ENCODE measurements around the gene PGRMC2. TPM values are rescaled to one million over a fixed set of nuclear protein-coding genes. Genes with fewer than 3 reads are reported as not detected.
A peak's percentile ranks its signal among the peaks of the same experiment; 100 is the strongest.
"Not testable (repeated sequence)": the region's sequence is repeated elsewhere in the genome, so short reads cannot be mapped to it uniquely, and the experiment has no call there.

PGRMC2 gene
- total RNA-seq, 1 donor from 2014 or later = 19.2 TPM

DNA sequence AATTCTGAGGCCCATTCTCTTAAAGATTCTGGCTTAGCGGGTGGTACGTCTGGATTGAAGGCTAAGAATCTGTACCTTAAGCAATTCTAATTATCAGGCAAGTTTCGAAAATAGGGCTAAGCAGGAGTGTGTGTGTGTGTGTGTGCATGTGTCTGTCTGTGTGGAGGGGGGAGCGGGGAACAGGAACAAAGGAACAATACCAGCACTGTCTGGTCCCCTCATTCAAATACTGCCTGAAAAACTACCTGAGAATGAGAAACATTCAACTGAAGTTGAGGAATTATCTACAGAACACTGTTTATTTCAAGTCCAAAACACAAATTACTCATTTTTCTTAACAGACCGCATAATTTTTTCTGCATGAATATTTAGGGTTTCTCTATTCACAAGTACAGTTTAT is 18.6 kb downstream of the PGRMC2 start:
- no peak for DNase-seq (ENCODE audit: low read depth in 2 of 2)

DNA sequence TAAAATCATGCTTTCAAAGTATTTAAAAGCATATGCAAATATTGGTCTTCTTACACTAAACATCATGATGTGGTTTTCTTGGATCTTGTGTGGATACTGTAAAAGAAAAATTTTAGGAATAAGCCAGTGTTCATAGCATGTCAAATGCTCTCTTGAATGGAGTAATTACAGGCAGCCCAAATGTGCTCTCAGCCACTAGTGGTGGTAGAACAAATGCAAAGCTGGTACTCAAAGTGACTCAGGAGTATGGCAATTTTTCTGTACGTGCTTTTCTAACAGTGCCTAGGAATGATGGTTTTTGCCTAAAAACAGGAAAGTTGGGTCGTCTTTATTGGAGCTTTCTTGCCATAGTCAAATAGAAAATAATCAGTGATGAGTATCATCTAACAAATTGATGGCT is 19.9 kb downstream of the PGRMC2 start:
- DNase-seq (ENCODE audit: low read depth in 2 of 2) = no peak

DNA sequence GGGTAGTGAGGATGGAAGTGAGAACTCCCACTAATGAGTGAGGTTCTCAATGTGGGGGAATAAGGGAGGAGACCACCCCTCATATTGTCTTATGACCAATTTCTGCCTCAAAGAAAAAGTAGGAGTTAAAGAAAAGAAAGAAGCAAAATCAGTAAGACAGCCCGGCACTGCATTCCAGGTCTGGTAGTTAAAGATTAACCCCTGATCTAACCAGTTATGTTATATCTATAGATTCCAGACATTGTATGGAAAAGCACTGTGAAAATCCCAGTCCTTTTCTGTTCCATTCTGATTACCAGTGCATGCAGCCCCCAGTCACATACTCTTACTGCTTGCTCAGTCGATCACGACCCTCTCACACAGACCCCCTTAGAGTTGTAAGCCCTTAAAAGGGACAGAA is 20.4 kb downstream of the PGRMC2 start:
- not testable (repeated sequence) for DNase-seq (ENCODE audit: low read depth in 2 of 2)

DNA sequence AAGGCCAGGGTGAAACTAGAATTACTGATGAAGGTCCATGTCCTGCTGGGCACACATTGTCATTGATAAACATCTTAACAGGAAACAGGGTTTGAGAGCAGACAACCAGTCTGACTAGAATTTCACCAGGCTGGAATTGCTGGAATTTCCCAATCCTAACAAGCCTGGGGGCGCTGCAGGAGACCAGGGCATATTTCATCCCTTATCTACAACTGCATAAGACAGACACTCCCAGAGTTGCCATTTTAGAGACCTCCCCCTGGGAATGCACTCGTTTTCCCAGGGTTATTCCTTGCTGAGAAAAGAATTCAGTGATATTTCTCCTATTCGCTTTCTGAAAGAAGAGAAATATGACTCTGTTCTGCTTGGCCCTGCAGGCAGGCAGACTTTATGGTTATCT is 22.1 kb downstream of the PGRMC2 start:
- DNase-seq (ENCODE audit: low read depth in 2 of 2) = not testable (repeated sequence)

DNA sequence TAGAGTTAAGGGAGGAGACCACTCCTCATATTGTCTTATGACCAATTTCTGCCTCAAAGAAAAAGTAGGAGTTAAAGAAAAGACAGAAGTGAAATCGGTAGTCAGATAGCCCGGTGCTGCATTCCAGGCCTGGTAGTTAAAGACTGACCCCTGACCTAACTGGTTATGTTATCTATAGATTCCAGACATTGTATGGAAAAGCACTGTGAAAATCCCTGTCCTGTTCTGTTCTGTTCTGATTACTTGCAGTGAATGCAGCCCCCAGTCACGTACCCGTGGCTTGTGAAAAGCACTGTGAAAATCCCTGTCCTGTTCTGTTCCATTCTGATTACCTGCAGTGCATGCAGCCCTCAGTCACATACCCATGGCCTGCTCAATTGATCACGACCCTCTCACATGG is 27.7 kb downstream of the PGRMC2 start:
- DNase-seq (ENCODE audit: low read depth in 2 of 2) = not testable (repeated sequence)

DNA sequence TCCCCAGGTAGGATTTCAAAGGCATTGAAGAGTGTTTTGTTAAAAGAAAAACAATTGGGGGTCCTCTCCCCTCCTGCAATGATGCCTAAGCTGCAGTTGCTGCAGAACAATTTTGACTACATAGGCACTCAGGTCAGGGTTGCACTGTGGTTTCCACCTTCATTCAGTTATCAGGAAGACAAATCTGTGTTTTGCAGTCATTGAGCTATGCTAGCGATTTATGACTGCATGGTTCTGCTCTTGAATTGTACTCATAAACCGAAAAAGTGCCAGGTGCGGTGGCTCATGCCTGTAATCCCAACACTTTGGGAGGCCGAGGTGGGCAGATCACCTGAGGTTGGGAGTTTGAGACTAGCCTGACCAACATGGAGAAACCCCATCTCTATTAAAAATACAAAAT is 29.4 kb downstream of the PGRMC2 start:
- DNase-seq (ENCODE audit: low read depth in 2 of 2) = not testable (repeated sequence)

DNA sequence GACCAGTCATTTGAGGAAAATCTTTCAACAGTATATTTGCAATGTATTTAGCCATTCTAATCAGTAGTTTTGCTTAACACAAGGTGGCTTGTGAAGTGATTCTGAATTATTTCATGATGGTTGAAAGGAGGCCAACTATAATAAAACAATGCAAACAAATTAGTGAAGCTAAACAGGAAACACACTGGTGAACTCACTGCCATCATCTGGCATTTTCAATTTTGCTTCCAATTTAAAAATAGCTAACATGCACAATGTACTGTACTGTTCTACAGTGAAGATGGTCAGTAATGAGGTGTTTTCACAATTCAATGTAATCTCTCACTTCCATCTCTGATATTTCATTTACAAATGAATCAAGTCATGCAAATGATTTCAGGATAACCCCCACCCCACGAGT is 31.1 kb downstream of the PGRMC2 start:
- DNase-seq (ENCODE audit: low read depth in 2 of 2) = peak; percentile 40 to 50

DNA sequence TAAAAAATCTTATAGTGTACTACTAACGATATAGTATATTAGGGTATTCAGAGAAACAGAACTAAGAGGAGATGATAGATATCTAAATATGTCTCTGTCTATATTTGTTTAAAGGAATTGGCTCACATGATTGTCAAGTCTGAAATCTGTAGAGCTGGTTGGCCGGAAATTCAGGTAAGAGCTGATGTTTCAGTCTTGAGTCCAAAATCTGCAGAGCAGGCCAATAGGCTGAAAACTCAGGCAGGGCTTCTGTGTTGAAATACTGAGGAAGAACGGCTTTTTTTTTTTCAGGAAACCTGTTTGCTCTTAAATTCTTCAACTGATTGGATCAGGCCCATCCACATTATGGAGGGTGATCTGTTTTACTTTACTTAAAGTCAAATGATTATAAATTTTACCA is 31.7 kb downstream of the PGRMC2 start:
- no peak for DNase-seq (ENCODE audit: low read depth in 2 of 2)

DNA sequence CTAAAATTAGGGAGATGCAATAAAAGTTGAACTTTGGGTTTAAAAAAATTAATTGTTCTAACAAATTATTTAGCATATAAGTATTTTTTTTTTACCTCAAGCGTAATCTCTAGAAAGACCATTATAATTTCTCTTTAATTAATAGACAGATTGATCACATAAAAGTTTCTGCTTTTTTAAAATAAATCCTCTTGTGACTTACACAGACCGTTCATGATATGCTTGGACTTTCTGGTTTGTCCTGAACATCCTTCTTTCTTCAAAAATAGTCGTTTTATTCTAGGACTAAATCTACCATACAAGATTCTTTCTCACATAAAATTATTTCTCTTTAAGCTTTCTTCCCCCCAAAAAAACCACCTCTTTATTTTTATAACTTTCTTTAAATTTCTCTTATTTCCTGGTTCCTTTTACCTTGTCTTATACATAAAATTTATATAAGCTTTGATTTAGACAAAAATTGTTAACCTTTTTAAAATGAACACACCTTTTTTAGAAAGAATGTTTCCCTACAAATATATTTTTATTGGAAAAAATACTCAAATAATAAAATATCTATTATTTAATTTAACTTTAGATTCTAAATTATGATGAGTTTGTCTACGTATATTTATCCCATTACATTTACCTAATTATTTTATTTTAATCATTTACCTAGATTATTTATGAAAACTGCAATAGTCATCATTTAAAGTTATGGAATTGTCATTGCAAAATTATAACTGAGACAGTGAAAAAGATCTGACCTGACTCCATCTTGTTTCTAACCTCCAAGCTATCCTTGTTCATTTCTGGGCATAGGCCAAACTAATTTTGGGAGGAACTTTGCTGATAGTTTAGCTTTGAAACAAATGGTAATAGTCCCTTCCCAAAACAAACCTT is 37.6 kb downstream of the PGRMC2 start:
- peak in 1 of 2 donors; percentile 5 for DNase-seq (ENCODE audit: low read depth in 2 of 2)

DNA sequence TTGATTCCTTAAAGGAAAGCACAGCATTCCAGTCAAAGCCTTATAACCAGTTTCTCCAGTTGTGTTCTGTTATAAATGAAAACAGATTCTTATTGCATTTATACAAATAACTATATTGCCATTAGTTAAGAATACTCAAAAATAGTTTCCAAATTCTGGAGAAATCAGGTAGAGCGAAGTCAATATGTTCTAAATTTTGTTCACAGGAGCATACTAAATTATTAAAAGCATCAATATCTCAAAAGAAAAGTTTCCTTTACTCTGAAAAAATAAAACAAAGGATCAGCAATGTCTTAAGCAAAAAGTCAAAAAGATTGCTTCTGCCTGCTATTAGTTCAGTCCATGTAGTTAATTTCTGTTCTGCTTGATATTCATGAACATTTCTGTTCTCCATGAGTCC is 39.7 kb downstream of the PGRMC2 start:
- no peak for DNase-seq (ENCODE audit: low read depth in 2 of 2)

DNA sequence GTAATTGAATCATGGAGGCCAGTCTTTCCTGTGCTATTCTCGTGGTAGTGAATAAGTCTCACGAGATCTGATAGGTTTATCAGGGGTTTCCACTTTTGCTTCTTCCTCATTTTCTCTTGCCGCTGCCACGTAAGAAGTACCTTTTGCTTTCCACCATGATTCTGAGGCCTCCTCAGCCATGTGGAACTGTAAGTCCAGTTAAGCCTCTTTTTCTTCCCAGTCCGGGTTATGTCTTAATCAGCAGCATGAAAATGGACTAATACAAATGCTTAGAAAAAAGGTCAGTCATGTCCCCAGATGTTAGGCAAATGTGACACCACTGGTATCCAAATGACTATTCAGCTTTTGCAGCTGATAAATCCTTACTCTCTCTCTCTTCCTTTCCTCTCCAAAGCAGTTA is 42.2 kb downstream of the PGRMC2 start:
- DNase-seq (ENCODE audit: low read depth in 2 of 2) = not testable (repeated sequence)

DNA sequence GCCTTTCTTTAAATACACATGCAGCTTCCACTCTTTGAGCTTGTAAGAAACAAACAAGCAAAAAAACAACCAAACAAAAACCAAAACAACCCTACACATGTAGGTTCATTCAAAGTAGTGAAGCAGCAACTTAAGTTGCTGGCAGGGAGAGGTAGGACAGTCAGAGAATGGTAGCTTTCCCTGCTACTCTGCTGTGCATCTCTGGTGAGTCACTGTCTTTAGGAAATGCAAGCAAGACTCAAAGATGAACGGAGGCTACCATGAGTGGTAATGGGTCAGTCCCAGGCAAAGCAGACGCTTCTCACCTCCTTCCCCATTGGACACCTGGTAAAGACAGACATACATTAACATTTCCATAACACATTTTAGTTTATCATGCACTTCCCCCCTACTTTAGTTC is 43.2 kb downstream of the PGRMC2 start:
- peak in 1 of 2 donors; percentile 24 for DNase-seq (ENCODE audit: low read depth in 2 of 2)

DNA sequence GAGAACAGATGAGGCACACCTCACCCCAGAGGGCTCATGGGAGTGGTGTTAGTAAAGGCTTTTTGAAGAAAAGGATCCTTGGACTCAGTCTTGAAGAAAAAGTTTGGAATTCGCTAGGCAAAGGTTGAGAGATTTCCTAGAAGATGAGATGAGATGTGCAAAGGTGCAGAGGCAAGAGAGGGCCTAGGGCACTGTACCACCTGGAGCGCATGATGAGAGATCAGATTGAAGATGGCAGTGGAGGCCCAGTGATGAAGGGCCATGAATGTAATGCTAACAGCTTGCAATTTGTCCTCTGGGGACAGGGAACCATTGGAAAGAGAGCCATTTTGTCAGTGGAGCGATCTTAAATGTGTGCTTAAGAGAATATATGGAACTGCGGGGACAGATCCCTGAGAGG is 45.0 kb downstream of the PGRMC2 start:
- DNase-seq (ENCODE audit: low read depth in 2 of 2) = no peak

DNA sequence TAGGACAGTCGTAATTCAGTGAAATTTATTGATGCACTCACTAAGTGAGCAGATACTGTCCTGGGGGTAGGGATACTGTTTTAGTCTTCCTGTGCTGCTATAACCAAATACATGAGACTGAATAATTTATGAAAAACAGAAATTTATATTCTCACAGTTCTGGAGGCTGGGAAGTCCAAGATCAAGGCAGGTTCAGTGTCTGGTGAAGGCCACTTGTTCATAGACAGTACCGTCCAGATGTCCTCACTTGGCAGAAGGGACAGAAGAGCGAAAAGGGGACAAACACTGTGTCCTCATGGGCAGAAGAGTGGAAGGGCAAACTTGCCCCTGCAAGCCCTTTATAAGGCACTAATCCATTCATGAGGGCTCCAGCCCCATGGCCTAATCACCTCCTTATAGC is 45.6 kb downstream of the PGRMC2 start:
- no peak for DNase-seq (ENCODE audit: low read depth in 2 of 2)

DNA sequence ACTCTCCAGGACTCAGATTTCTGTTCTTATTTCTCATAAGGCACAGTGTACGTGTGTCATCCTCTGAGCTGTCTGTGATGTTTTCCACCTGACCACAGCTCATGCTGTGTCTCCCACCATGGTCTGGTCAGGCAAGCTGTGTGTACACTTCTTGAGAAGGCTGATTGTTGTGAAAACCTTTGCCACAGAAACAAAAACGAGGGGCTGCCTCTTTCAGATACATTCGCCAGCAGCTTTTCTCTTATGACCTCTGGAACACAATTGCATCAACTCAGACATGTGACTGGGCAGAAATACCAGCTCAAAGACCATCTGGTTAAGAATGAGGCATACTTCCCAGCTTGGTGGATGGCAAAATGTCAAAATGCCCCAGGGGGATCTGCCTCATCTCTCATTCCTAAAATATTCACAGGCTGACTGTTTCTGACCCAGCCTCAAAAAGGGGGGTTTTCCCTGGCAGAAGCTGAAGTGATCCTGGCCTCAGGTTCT is 46.1 kb downstream of the PGRMC2 start:
- DNase-seq (ENCODE audit: low read depth in 2 of 2) = peak in 1 of 2 donors; percentile 11

DNA sequence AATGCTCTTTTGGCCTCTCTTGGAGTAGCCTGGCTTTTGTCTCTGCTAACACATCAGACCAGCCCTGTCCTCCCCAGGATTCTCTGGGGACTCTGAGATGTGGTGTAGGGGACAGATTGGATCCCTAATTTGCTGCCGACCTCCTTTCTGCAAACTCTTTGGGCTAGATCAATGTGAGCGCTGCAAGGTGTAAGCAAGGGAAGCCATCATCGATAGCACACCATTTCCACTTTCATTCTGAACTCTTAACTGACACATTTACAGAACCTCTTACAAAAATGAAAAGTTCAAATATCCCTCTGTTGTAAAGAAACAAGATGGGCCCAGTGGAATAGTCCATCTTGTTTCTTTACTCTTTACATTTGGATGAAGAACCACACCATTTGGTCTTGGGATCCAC is 46.6 kb downstream of the PGRMC2 start:
- no peak for DNase-seq (ENCODE audit: low read depth in 2 of 2)

DNA sequence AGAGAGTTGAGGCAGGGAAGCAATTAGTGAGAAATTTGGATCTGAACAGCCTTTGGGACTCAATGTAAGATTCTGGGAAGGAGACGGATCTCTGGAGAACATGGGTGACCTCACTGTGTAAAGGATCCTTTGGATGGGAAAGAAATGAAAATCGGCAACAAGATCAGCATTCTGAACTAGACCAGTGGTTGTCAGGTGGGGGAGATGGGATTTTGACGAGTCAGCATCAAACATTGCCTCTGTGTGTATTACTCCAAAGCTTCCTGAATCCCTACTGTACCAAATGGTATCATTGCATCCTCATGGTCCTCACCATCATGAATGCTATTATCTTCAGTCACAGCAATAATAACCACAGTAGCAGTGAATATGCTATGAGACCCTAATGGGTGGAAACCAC is 52.8 kb downstream of the PGRMC2 start:
- DNase-seq (ENCODE audit: low read depth in 2 of 2) = no peak

DNA sequence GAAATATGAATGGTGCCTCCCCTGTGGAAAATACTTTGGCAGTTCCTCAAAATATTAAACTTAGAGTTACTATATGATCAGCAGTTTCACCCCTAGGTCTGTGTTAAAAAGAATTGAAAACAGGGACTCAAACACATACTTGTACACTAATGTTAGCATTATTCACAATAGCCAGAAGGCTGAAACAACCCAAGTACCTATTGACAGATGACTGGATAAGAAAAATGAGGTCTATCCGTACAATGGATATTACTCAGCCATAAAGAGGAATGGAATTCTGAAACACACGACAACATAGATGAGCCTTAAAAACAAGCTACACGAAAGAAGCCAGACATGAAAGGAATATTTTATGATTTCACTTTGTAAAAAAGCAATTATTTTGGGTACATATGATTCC is 54.9 kb downstream of the PGRMC2 start:
- no peak for DNase-seq (ENCODE audit: low read depth in 2 of 2)

DNA sequence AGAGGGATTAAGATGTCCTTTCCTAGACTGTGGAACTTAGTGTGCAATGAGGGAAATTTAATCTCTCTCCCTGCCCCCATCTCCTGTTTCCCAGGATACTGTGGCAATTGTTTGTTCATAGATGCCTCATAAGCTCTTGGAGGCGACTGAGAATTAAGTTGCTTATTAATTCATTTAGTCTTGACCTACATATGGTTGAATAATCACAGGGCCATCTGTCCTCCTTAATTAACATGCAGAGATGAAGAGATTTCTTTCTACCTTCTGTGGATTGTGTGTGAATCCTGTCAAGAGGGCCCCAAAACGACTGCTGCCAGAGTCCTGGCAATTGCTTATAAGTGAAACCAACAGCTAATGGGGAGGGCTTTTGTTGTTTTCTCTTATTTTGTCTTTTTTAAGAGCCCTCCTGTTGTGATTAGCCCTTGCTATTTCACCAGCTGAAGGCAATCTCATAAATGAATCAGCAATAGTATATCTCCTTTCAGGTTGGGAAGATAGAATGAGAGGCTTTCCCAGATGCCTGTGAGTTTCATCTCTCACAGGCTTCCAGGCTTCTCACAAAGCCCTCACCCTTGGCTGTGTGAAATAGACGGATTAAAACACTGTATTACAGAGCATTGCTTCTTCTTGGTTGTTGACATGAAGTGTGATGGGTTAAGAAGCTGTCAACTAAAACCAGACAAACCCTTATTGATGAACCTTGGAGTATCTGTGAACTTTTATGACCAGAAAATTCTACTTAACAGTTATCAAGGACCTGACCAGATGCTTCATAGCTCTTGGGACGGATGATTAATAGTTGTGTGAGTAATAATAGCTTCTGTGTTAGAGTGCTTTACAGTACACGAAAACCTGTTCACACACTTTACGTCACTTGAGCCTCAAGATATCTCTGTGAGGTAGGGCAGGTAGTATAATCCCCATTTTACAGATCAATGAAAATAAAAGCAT is 58.5 kb downstream of the PGRMC2 start:
- DNase-seq (ENCODE audit: low read depth in 2 of 2) = no peak

DNA sequence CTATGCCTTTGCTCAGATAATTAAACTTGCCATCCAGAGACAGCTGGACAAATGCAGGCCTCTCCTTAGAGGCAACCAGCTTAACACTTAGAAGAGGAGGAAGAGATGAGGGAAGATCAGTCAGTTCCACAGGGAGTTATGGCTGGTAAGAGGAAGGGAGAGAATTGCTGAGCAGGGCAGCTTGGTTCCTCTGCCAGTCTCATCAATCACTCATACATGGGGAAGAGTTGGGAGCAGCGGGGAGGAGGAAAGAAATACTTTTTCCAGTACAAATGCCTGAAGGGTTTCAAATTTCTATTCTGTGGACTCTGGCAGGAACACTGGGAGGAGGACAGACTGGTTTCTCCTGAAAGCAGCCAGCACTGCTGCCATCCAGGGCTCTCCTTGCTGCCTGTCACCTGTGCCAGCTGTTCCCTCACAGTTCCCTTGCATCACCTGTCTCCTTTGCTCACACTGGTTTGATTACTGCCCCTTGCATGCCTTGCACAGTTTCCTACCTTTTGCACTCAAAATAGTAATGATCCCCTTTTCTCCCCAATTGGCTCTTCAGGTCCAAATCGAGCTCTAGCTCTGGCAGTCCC is 59.5 kb downstream of the PGRMC2 start:
- no peak for DNase-seq (ENCODE audit: low read depth in 2 of 2)

DNA sequence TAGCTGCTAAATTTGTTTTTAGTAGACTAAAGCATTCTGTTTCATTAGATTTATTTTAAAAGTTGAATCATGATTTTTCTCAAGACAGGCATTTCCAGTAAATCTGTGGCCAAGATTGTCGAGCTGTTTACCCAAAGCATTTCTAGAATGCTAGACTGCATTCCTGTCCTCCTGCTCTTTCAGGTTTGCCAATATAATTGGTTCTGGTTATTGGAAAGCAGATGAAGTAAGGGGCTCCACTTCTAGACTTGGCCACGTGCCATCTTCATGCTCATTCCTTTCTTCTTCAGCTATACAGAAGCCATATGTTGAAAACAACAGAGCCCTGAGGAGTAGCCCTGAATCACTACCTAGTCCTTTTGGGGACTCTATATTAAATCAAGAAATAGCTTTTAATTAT is 62.5 kb downstream of the PGRMC2 start:
- no peak for DNase-seq (ENCODE audit: low read depth in 2 of 2)

DNA sequence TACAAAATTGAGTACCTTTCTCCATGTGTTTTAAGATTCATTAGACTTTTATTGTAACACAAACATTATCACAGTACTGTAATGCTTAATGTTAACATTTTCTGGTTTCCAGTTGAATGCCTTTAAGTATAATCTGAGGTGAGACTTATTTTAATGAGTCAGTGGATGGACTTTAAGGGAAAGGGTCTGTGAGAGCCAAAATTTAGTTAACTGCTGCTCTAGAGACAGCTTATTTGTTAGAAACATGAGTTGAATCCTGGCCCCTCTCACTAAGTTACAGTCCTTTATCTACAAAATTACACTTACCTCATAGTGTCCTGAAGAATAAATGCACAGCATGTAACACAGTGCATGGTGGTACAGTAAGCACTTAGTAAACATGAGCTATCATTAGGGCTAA is 66.0 kb downstream of the PGRMC2 start:
- no peak for DNase-seq (ENCODE audit: low read depth in 2 of 2)

Data from lung microvascular endothelial cell (primary cell).